GM19452 (cell line): ENCODE data around the gene GCNT2.
A peak's percentile ranks its signal among the peaks of the same experiment; 100 is the strongest.
"Not testable (repeated sequence)": the region's sequence is repeated elsewhere in the genome, so short reads cannot be mapped to it uniquely, and the experiment has no call there.

Experiments
- ATAC-seq: cut with Tn5 transposase; IDR thresholded peaks from one replicate; pipeline ENCODE4 v1.9.1; 2021; ENCODE audit not compliant: unreplicated experiment

Gene GCNT2

DNA sequence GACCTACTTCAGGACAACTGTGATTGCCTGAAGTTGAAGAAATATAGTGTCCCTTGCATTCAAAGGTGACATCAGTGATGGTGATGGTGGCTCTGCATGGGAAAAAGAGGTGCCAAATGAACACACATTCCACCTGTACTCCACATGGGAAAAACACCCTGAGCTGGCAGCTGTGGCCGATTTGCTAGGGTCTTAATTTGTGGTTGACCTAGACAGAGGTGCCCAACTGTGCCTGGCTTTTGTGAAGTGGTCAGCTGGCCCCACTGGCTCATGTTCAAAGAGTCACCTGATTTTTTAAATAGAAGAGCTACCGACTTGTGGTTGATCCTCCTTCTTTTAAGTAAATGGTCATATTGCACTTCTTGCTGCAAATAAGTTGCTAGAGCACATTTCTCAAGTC lies 7.6 kb upstream of the GCNT2 start:
- ATAC-seq: no peak

GRCh38 chr6:10514049-10514780 lies 6.9 kb upstream of the GCNT2 start:
- ATAC-seq: no peak

DNA sequence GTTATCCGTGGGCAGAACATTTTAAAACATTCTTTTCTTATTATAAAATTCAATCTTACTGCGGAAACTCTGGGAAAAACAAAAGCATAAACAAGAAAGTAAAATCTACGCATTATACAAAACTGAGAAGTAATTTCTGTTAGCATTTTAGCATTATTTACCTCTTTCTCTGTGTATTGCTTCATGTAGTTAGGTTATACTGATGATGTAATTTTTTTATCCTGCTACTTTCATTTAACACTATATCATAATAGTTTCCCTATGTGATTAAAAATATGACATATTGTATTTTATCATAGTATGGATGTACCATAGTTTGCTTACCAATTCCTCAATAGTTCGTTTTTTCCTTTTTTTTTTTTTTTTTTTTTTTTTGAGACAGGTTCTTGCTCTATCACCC lies 4.2 kb upstream of the GCNT2 start:
- ATAC-seq: no peak

GRCh38 chr6:10518557-10519407 lies 2.4 kb upstream of the GCNT2 start:
- no peak for ATAC-seq

DNA sequence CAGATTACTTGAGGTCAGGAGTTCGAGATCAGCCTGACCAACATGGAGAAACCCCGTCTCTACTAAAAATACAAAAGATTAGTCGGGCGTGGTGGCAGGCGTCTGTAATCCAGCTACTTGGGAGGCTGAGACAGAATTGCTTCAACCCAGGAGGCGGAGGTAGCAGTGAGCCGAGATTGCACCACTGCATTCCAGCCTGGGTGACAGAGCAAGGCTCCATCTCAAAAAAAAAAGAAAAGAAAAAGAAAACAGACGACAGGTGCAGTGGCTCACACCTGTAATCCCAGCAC lies 1.8 kb upstream of the GCNT2 start:
- not testable (repeated sequence) for ATAC-seq

GRCh38 chr6:10520468-10520867 lies 683 bp upstream of the GCNT2 start:
- ATAC-seq: no peak

DNA sequence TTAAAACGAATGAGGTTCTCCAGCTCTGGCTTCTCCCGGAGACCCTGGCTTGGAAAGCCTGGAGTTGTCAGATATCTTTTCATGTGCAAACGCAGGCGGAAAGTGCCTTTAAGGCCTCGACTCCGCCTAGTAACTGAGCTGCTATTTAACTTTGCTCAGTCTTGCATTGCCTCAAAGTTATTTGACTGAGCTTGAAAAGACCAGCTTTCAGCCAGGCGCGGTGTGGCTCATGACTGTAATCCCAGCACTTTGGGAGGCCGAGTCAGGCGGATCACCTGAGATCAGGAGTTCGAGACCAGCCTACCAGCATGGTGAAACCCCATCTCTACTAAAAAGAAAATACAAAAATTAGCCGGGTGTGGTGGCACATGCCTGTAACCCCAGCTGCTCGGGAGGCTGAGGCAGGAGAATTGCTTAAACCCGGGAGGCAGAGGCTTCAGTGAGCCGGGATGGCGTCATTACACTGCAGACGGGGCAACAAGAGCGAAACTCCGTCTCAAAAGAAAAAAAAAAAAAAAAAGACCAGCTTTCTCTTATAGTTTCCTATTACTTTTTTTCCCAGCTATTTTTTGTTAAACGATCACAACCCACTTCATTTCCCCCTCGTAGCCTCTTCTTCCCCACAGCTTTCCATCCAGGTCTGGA lies 1.9 kb downstream of the GCNT2 start:
- ATAC-seq: no peak

- ATAC-seq: no peak
Observed at GRCh38 chr6:10526156-10526555, 5.0 kb downstream of the GCNT2 start.

DNA sequence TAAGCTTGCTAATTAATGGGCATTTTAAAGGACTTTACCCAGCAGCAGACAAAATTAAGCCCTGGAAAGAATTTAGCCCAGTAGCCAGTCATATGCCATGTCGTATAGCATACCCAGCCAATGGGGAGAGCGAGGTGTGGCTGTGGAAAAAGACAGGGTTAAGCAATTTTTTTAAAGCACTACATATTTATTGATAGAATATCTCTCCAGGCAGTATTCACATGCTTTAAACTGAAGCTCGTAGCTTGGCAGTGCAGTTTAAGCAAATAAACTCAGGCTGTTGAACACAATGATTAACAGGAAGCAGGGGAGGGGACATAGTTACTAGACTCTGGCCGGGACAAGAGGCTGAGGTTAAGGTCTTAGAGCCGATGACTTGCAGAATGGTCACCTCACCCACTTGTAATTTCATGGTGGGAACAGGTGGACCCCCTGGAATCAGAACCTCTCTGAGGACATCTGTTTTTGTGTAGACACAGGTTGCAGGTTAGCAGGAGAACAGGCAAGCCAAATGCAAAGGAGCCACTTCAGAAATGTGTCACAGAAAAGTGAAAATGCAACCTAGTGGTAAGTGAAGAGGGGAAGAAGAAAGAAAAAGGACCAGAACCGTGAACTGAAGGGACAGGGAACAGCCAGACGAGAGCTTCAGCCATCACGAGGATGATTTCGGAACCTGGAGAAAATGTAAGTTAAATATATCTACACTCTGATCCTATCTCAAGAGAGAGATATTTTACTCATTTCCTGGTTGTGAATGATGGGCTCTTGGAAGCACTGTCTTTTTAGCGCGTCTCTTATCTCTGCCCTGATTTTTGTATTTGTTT lies 7.2 kb downstream of the GCNT2 start:
- peak; percentile 65 for ATAC-seq

- ATAC-seq: no peak
Observed at GRCh38 chr6:10529231-10529801, 8.2 kb downstream of the GCNT2 start.

DNA sequence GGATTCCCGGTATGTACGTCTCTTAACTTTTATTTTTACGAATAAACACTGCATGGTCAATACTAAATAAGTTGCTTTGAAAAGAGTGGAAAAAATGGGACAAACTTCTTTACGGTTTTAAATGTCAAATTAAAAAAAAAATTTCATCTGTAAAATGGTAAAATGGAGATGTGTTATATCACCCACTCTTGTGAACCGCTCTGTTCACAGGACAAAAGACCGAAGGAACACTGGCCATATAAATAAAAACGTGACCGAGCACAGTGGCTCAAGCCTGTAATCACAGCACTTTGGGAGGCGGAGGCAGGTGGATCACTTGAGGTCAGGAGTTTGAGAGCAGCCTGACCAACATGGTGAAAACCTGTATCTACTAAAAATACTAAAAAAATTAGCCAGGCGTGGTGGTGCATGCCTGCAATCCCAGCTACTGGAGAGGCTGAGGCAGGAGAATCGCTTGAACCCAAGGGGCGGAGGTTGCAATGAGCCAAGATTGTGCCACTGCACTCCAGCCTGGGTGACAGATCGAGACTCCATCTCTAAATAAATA lies 8.8 kb downstream of the GCNT2 start:
- ATAC-seq: not testable (repeated sequence)

DNA sequence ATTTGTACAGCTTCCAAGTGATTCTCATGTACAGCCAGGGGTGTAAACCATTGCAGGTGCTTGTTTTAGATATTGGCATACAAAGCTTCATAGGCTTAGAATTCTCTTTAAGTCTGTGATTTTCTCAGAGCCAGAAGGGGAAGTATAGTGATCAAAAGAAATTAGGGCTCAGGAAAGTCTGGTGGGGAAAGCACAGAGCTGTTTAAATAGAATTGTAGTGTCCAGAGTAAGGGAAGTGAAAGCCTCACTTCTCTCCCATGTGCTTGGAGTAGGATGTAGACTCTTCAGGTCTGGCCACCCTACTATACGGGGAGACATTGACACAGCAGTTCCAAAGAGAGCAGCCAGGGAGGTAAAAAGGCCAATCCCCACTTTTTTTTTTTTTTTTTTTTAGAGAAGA lies 10.4 kb downstream of the GCNT2 start:
- ATAC-seq: no peak

- ATAC-seq: no peak
Observed at GRCh38 chr6:10531942-10532341, 10.8 kb downstream of the GCNT2 start.

- ATAC-seq: no peak
Observed at GRCh38 chr6:10532392-10532791, 11.2 kb downstream of the GCNT2 start.

- peak; percentile 13 for ATAC-seq
Observed at GRCh38 chr6:10534419-10534762, 13.2 kb downstream of the GCNT2 start.

- no peak for ATAC-seq
Observed at GRCh38 chr6:10535193-10535592, 14.0 kb downstream of the GCNT2 start.

DNA sequence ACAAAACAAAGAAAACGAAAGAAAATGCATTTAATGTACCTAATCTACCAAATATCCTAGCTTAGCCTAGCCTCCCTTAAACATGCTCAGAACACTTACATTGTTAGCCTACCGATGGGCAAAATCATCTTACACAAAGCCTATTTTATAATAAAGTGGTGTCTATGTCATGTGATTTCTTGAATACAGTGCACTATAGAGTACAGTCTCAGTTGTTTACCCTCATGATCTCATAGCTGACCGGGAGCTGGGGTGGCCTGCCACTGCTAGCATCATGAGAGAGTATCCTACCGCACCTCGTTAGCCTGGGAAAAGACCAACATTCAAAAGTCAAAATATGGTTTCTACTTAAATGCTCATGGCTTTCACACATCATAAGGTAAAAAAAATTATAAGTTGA lies 16.6 kb downstream of the GCNT2 start:
- no peak for ATAC-seq

DNA sequence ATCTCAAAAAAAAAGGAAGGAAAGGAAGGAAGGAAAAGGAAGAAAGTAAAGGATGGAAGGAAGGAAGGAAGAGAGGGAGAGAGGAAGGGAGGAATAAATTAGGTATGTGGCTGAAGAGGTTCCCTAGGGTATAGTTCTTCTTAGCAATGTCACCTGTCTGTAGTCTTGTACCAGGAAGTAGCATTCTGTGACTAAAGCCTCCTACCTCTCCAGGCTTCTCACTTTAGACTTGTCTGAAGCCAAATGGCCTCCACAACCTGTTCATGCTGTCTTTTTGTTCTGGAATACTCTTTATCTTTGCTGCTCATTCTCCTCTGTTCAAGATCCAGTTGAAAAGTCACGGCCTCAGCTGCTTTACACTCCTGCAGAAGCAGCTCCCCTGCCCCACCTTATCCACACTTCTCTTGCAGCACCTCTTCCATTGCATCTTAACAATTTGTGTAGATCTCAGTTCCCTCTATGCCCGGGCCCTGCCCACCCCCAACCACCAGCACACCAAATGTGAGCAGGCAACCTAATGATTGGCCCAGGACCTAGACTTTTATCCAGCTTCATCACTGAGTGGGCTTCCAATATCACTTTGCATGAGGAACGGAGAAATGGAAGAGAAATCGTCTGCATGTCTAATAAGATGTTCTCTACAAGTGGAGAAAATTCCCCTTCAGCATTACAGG lies 19.1 kb downstream of the GCNT2 start:
- no peak for ATAC-seq

DNA sequence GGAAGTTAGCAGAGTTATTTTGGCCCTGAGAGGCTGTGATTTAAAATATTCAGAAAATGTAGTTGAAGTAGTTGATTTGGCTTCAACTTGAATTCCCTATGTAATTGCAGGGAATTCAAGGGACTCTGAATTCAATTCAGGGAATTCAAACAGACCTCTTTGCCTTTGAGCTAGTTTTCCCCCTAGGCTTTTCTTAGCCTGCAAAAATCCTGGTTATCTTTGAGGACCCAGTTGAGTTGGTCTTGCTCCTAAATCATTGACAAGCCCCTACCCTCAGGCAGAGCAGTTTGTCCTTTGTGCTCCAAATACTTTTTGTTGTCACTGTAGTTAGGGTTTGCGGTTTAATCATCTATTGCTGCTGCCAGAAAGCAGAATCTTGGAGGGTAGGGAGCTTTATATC lies 20.4 kb downstream of the GCNT2 start:
- ATAC-seq: no peak

DNA sequence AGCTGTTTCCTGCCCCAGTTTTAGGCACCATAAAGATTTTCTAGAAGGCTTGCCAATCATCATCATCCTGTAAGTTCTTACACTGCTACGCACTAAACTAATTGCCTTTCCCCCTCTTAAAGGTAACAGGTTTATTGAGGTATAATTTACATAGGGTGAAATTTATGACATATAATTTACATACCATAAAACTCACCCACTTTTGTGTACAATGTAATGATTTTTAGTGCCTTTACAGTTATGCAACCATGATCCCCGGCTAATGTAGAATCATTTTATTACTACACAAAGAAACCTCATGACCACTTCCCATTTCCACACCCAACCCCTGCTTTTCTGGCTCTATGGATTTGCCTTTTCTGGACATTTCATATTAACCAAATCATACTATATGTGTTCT lies 21.1 kb downstream of the GCNT2 start:
- ATAC-seq: no peak
